DMS 273 treated with DMSO at 0.1 percent for 48 hours (cell line): Measurements from ENCODE around the gene IRF1.
"Not testable (repeated sequence)": the region's sequence is repeated elsewhere in the genome, so short reads cannot be mapped to it uniquely, and the experiment has no call there.

Experiments used
- DNase-seq: peaks from one replicate; lab custom pipeline; 2025; lab: John Stamatoyannopoulos, UW

The IRF1 gene, protein sequence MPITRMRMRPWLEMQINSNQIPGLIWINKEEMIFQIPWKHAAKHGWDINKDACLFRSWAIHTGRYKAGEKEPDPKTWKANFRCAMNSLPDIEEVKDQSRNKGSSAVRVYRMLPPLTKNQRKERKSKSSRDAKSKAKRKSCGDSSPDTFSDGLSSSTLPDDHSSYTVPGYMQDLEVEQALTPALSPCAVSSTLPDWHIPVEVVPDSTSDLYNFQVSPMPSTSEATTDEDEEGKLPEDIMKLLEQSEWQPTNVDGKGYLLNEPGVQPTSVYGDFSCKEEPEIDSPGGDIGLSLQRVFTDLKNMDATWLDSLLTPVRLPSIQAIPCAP

DNA sequence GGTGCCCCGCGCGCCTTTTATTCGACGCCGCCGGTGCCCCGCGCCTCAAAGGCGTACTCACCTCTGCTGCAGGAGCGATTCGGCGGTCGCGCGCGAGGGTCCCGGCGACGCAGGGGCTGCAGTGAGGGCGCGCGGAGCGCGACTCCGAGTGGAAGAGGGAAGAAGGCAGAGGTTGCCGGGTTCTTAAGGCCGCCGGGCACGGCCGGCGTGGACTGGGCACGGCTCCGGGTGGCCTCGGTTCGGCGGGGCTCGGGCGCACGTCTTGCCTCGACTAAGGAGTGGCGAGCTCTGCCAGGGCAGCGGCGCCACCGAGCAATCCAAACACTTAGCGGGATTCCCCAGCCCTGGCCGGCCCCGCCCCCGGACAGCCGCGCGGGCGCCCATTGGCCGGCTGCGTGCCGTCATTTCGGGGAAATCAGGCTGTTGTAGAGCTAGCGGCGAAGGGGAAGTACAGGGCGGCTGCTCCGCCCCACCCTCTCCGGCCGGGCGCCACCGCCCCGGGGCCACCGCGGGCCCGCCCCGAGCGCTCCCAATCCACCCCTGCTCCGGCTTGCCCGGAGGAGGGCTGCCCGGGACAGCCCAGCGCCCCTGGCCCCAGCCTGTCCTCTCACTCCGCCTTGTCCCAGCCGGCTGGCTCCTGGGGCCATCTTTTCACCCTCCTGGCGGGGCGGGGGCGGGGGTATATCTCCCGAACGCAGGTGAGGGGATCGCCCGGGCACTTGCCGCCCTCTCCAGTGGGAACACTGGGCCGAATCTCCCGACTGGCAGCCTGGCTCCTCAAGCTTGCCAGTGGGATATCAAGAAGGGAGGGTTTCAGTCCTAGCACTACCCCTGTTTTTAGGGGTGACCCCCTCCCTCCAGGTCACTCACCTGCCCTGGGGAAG is at the start of gene IRF1:
TSS of gene IRF1 (minus strand) at position 290 of the 884 bp plus-strand sequence. CDS start 1,295 bp downstream, outside the sequence.
- DNase-seq, result peak; percentile 83

DNA sequence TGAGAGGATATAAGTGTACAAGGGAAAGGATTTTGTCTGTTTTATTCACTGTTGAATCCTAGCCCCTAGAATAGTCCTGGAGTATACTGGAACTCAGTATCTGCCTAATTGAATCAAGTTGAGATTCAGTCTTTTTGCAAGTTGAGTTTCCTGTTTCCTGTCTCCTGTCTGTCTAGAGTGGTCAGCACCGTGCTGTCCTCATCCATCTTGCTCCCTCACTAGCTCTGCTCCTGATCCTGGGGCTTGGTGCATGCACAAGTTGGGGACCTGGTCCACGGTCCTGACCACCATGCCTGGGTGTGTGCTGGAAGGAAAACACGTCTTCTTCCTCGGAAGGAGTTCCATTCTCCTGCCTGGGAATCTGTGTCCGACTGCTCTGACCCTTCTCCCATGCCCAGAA is 49.6 kb upstream of the IRF1 start:
- DNase-seq, result no peak

DNA sequence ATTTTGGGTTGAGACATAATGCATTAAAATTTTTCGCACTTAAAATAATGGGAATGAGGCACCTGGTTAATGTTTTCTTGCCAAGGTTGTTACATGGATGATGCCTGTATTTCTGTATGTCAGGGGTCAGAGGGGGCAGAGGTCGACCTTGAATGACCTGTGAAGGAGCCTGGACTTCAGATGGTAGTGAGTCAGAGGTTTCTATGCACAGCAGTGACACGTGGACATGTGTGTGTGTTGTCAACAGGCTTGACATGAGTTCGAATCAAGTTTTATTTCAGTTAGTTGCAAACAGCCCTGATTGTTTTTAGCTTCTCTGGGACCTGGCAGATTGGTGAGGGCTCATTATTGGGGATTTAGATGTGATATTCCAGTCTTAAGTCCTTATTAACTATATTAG is 49.1 kb upstream of the IRF1 start:
- DNase-seq, result no peak

DNA sequence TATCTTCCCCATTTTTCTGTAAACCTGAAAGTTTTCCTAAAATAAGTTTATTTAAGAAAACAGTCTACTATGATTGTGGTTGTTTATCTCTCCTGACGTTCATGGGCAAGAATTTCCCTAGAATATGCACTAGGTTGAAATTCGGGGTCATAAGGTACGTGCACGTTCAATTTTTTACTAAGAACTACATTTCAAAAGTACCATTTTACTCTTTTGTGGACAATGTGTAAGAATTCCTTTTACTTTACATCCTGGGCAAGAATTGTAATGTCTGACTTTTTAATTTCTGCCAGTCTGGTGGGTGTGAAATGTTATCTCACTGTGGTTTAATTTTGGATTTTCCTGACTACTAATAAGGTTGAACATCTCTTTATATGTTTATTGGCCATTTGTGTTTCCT is 40.4 kb upstream of the IRF1 start:
- DNase-seq, result no peak

DNA sequence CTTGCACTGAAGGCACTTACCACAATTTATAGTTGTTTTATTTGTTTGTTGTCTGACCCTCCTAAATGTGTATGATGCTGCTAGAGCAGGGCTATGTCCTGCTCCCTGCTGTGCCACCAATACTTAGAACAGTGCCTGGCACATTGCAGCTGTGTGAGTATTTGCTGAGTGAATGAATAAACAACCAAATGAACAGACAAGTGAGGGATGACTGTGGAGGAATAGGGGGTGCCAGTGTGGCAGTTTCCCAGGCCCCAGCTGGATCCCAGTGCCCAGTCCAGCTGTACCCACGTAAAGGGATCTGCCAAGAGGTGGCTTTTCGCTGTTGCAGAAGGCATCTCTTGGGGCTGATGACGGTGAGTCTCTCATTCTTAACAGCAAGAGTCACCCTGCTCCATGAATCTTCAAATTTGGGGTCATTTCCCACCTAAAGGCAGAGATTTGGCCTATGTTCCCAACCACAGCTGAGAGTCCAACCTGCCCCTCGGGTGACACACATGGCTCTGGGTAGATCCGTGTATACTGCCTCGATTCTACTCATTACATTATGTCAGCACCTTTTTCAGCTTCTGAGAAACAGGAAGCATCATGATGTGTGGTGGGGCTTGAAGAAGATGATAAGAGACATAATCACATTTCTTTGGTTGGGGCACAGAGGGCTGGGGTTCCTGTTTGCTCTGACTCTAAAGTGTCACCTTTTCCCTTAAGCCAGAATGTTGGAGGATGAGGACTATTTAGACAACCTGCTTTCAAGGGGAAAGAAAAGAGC is 38.5 kb upstream of the IRF1 start:
- DNase-seq, result no peak

DNA sequence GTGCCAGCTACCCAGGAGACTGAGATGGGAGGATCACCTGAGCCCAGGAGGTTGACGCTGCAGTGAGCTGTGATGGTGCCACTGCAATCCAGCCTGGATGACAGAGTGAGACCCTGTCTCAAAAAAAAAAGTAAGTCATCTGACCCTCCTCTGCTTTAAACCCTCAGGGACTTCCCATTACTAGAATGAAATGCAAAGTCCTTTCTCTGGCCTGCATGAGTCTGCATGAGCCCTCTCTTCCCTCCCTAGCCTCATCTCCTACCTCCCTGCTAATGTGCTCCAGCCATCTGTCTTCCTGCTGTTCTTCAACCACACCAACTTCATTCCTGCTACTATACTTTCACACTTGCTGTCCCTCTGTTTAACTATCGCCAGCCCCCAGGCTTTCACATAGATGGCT is 37.4 kb upstream of the IRF1 start:
- peak; percentile 14 for DNase-seq

DNA sequence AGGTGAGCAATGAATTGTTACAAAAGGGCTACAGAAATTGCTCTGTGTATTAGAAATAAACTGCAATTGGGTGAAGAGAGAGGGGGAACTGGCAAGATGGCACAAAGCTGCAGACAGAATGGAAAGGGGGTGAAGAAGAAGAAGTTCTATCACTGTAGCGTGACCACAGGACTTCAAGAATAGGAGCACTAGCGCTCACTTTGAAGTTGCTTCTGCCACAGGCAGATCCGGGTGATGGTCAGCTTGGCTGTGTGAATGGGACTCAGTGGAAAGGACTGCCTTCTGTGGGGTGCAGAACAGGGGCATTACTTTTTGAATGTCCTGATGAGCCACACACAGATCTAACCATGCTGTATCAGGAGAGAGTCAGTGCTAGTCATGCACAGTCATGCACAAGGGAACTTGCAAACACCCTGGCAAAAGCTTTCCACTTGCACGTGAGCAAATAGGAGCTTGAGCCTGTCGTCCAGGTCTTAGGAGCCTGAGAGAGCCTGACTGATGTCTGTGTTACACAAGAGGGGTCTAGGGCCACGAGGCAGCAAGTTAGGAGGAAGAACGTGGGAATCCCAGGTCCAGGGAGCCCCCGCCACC is 36.5 kb upstream of the IRF1 start:
- DNase-seq, result no peak

DNA sequence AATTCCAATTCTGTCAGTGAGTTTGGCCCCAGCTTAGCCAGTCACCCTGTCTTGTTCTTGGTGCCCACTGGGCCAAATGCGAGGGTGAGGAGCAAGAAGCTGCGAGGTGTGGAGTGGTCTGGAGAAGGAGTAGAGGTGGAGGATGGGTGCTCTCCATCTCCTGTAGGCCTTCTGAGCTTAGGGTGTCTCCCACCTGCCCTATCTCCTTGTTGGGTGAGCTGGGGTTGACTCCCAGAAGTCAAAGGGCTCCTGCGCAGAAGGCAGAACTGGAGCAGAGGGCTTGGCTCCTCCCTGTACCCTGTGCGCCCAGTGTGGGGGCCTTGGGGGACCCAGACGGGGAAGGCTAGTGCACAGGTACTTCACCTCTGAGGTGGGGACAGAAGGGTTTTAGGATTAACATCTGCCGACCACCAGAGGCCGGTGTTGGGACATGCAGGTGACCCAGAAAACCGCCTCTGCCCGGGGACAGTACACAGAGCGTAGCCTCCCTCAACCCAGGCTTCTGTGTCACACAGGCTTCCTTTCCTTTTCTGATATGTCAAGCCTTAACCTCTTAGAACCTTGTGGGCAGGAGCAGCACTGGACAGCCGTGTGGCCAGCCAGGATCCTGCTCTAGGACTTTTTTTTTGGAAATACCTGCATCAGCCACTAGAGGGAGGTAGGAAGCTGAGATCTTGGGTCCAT is 35.9 kb upstream of the IRF1 start:
- peak; percentile 24 for DNase-seq

DNA sequence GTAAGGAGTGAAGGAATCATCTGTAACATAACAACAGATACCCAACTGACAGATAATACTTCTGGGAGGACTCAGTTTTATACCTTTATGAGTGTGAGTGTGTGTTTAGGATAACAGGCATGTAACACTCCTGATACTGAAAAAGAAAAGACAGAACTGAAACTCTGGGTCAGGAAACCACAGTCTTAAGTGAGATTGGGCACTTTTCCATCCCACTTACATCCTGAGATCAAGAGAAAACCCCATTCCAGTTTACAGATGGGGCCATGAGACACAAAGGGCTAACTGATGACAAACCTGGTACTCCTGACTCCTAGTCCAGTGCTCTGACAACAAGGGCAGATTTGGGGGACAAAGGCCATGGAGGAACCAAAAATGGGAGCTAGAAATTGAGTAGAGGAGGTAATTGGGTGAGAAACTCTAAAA is 34.7 kb upstream of the IRF1 start:
- DNase-seq, result no peak

DNA sequence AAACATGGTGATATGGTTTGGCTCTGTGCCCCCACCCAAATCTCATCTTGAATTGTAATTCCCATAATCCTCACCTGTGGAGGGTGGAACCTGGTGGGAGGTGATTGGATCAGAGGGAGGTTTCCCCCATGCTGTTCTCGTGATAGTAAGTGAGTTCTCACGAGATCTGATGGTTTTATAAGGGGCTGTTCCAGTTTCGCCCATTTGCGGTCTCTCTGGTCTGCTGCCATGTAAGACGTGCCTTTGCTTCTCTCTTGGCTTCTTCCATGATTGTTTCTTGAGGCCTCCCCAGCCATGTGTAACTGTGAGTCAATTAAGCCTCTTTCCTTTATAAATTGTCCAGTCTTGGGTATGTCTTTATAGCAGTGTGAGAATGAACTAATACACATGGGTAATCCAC is 34.3 kb upstream of the IRF1 start:
- DNase-seq, result not testable (repeated sequence)

DNA sequence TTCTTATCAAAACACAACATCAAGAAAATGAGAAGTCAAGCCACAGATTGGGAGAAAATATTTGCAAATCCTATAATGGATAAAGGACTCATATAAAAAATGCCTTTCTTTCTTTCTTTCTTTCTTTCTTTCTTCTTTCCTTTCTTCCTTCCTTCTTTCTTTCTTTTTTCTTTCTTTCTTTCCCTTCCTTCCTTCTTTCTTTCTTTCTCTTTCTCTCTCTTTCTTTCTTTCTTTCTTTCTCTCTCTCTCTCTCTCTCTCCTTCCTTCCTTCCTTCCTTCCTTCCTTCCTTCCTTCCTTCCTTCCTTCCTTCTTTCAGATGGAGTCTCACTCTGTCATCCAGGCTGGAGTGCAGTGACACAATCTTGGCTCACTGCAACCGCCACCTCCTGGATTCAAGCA is 31.5 kb upstream of the IRF1 start:
- not testable (repeated sequence) for DNase-seq

DNA sequence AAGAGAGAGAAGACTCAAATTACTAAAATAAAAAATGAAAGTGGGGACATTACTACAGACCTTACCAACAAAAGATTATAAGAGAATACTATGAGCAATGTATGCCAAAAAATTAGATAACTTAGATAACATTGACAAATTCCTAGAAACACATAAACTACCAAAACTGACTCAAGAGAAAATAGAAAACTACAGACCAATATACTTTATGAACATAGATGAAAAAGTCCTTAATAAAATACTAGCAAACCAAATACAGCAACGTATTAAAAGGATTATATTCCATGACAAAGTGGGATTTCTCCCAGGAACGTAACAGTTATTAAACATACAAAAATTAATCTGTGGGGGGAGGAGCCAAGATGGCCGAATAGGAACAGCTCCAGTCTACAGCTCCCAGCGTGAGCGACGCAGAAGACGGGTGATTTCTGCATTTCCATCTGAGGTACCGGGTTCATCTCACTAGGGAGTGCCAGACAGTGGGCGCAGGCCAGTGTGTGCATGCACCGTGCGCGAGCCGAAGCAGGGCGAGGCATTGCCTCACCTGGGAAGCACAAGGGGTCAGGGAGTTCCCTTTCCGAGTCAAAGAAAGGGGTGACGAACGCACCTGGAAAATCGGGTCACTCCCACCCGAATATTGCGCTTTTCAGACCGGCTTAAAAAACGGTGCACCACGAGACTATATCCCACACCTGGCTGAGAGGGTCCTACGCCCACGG is 23.2 kb upstream of the IRF1 start:
- not testable (repeated sequence) for DNase-seq

DNA sequence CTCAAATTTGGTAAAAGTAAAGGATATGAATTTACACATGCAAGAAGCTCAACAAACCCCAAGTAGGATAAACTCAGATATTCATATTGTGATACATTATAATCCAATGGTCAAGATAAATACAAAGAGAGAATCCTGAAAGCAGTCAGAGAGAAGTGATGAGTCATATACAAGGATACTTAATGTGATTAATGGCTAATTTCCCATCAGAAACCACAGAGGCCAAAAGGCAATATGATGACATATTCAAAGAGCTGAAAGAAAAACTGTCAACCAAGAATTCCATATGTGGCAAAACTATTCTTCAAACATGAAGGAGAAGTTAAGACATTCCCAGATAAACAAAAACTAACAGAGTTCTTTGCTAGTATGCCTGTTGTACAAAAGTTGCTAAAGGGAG is 19.5 kb upstream of the IRF1 start:
- no peak for DNase-seq

DNA sequence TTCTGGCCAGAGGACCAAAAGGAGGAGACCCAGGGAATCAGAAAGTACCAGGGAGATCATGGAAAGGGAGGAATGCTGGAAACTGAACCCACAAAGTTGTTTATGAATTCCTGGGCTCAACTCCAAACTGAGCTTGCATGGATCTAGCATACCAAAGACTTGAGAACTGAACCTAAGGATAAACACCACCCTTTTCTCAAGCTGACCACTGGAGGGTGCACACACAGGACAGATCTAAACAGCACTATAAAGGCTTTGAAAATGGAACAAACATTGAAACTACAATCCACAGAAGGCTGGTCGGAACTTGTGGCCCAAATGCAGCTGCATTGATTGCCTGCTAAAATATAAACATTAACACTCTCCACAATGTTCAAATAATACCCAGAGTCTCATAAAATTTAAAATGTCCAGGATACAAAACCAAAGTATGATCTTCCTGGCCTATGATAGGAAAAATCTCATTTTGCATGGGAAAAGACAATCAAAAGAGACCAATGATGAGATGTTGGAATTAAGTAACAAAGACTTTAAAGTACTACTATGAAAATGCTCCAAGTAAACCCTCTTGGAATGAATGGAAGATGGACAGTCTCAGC is 15.6 kb upstream of the IRF1 start:
- peak; percentile 21 for DNase-seq

DNA sequence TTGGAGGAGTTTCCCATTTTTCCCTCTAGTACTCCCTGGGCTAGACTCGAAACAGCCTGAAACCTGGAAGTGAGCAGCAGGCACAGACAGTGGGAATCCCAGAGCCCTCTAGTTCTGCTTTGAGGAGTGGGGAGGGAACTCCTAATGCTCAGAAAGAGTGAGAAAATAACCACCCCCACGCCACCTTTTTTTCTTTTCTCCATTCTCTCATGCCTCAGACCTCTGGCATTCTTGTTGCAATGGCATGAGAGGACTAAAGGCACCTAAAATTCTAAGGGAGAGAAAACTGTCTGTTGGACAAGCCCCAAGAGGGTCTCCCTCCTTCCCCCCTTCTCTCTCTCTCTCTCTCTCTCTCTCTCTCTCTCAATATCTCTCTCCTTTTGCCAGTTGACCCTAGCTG is 15.1 kb upstream of the IRF1 start:
- DNase-seq, result no peak

DNA sequence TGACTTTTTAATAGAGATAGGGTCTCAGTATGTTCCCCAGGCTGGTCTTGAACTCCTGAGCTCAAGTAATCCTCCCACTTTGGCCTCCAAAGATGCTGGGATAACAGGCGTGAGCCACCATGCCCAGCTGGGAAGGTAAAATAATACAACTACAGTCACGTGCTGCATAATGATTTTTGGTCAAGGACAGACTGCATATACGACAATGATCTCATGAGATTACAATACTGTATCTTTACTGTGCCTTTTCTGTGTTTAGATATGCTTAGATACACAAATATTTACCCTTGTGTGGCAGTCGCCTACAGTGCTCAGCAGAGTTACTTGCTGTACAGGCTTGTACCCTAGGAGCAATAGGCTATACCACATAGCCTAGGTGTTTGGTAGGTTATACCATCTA is 14.2 kb upstream of the IRF1 start:
- no peak for DNase-seq

DNA sequence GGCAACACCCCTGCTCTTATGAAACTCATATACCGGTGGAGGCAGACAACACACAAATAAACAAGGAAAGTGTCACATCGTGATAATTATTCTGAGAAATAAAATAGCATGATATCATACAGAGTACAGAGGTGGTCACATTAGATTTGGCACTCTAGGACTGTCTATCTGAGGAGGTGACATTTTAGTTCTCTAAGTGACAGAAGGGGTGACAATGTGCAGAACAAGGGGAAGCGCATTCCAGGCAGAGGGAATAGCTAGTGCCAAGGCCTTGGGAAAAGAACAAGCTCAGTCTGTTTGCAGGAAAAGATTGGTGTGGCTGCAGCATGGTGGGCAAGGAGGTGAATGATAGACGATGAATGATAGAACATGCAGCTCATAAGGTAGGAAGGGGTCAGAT is 12.7 kb upstream of the IRF1 start:
- no peak for DNase-seq

DNA sequence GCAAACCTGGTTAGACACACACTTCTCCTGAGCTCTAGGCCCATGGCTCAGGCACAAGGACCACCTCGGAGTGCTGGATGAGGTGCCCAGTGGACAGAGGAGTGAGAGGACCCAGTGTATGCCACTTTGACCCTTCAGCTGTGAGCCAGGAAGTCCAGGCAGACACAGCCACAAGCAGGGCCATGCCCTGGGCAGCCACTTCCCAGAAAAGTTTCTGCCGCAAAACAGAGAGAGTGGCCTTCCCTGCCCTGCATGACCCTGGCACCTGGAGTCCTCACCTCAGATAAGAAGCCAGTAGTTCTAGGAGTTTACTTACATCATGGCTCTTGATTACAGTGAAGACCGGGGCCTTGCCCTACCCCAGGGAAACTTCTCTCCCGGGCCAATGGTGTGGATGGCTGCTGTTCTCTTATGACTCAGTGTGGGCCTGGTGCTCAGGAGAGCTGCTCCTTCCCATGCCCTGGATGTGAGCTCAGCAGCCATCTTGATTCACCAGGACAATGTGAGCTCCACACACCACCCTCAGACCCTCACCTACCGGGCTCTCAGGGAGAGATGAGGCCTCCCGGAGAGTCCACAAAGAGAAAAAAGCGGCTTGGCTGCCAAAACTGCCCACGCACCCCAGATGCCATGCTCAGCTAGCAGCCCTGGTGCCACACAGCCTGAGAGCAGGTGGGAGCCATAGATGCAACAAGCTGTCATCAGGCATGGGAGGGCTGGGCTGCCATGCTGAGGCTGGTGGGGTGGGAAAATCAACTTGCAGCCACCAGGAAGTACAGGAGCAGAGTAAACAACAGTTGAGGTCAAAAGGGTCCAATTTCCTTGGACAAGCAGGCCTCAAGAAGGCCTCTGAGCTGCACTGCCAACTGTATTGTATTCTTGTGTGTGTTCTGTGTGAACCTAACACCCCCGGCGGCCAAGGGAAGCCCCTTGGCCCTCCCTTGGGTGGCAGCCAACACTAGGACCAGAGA is 11.7 kb upstream of the IRF1 start:
- no peak for DNase-seq

DNA sequence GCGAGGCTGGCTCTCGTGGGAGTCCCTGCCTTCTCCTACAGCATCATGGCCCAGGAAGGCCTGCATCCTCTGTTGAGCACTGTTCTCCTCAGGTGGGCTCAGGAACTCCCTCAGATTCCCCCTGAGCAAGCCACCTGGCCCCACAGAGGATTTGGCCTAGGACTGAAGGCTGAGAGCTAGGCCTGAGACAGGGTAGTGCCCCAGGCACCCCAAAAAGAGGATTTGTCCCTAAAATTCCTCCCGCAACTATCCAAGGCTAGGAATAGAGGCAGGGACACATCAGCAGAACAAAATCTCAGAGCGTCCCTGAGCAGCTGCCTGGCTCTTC is 11.0 kb upstream of the IRF1 start:
- DNase-seq, result no peak
